WTC11 (cell line): ENCODE data around the gene TMEM225B. TPM values are rescaled to one million over a fixed set of nuclear protein-coding genes. Genes with fewer than 3 reads are reported as not detected.
"Not testable (repeated sequence)": the region's sequence is repeated elsewhere in the genome, so short reads cannot be mapped to it uniquely, and the experiment has no call there.

Experiments used
- ATAC-seq: fragments of 200-7000 bp; cut with Tn5 transposase; 2 replicates; pipeline ENCODE4 v1.10.0; 2021; ENCODE audit warnings: mild to moderate bottlenecking, moderate library complexity
- CTCF ChIA-PET: fragments of 300-600 bp; sonication (Branson Sonifier 250); formaldehyde crosslinking; loops from one replicate; lab custom pipeline; 2021; ENCODE audit warnings: antibody characterized with exemption; lab: Charles Lee
- POLR2A ChIA-PET: fragments of 350-600 bp; sonication (Branson Sonifier 250); formaldehyde crosslinking; loops from one replicate; lab custom pipeline; 2021; ENCODE audit warnings: antibody characterized with exemption; lab: Charles Lee
- DNase-seq: peaks from one replicate; pipeline ENCODE4 v3.0.0; 2021; ENCODE audit warnings: low spot score
- H3K27ac Mint-ChIP-seq: 2 replicates; pipeline ENCODE4 v1.8.0; 2021; ENCODE audit warnings: mixed read lengths
- H3K27me3 Mint-ChIP-seq: 2 replicates; pipeline ENCODE4 v1.8.0; 2021; ENCODE audit warnings: low read depth, mild to moderate bottlenecking, moderate library complexity, mixed read lengths
- H3K36me3 Mint-ChIP-seq: 2 replicates; pipeline ENCODE4 v1.8.0; 2021; ENCODE audit warnings: mixed read lengths
- H3K4me1 Mint-ChIP-seq: 2 replicates; pipeline ENCODE4 v1.8.0; 2022; ENCODE audit warnings: mixed read lengths
- H3K4me3 Mint-ChIP-seq: 2 replicates; pipeline ENCODE4 v1.8.0; 2021; ENCODE audit warnings: mild to moderate bottlenecking, moderate library complexity, mixed read lengths
- H3K9me3 Mint-ChIP-seq: 2 replicates; pipeline ENCODE4 v1.8.0; 2021; ENCODE audit warnings: mixed read lengths
- JUN ChIP-seq: sonication (generic); formaldehyde crosslinking; IDR thresholded peaks from 2 replicates; pipeline ENCODE4 v1.8.0; 2023; ENCODE audit warnings: mild to moderate bottlenecking, missing genetic modification reagents
- PRRX2 ChIP-seq: fragments of 250-450 bp; sonication (Bioruptor Pico); IDR thresholded peaks from 2 replicates; pipeline ENCODE4 v1.8.0; 2021; ENCODE audit warnings: mild to moderate bottlenecking
- SMAD3 ChIP-seq: sonication (generic); formaldehyde crosslinking; IDR thresholded peaks from 2 replicates; pipeline ENCODE4 v1.8.0; 2022; ENCODE audit warnings: missing genetic modification reagents, mild to moderate bottlenecking, borderline replicate concordance
- TCF7 ChIP-seq: sonication (generic); formaldehyde crosslinking; IDR thresholded peaks from 2 replicates; pipeline ENCODE4 v1.8.0; 2022; ENCODE audit warnings: mild to moderate bottlenecking, low read depth, missing genetic modification reagents, moderate library complexity
- ZNF121 ChIP-seq: sonication (generic); formaldehyde crosslinking; IDR thresholded peaks from 2 replicates; pipeline ENCODE4 v1.8.0; 2023; ENCODE audit warnings: missing genetic modification reagents
- ZNF396 ChIP-seq: fragments of 250-450 bp; sonication (Bioruptor Pico); IDR thresholded peaks from 2 replicates; pipeline ENCODE4 v1.8.0; 2021; ENCODE audit warnings: mild to moderate bottlenecking, moderate library complexity, borderline replicate concordance
- ZNF416 ChIP-seq: fragments of 250-450 bp; sonication (Bioruptor Pico); IDR thresholded peaks from 2 replicates; pipeline ENCODE4 v1.9.0; 2021; ENCODE audit warnings: mild to moderate bottlenecking, inconsistent platforms
- ZNF671 ChIP-seq: fragments of 250-450 bp; sonication (Bioruptor Pico); IDR thresholded peaks from 2 replicates; pipeline ENCODE4 v1.8.0; 2021; ENCODE audit warnings: mild to moderate bottlenecking
- total RNA-seq: library from RNA; stranded (reverse); gene quantifications from 3 replicates; pipeline ENCODE4 v1.2.3, GENCODE V29; 2021
- TF ChIP-seq, protein P1 (sequence below): fragments of 250-450 bp; sonication (Bioruptor Pico); conservative IDR thresholded peaks from 2 replicates; pipeline ENCODE4 v1.9.0; 2021; ENCODE audit warnings: mild to moderate bottlenecking
- TF ChIP-seq, protein P2 (sequence below): sonication (generic); formaldehyde crosslinking; conservative IDR thresholded peaks from 2 replicates; pipeline ENCODE4 v1.8.1; 2023; ENCODE audit warnings: mild to moderate bottlenecking, low read depth, missing genetic modification reagents, moderate library complexity
- TF ChIP-seq, protein P3 (sequence below): sonication (generic); formaldehyde crosslinking; IDR thresholded peaks from 2 replicates; pipeline ENCODE4 v1.8.1; 2023; ENCODE audit warnings: mild to moderate bottlenecking, moderate library complexity, missing genetic modification reagents
- TF ChIP-seq, protein P4 (sequence below): sonication (generic); formaldehyde crosslinking; IDR thresholded peaks from 2 replicates; pipeline ENCODE4 v1.8.0; 2023; ENCODE audit warnings: missing genetic modification reagents, mild to moderate bottlenecking, borderline replicate concordance

The TMEM225B gene
- total RNA-seq, 1 experiment from 2014 or later: 0.81 TPM

DNA sequence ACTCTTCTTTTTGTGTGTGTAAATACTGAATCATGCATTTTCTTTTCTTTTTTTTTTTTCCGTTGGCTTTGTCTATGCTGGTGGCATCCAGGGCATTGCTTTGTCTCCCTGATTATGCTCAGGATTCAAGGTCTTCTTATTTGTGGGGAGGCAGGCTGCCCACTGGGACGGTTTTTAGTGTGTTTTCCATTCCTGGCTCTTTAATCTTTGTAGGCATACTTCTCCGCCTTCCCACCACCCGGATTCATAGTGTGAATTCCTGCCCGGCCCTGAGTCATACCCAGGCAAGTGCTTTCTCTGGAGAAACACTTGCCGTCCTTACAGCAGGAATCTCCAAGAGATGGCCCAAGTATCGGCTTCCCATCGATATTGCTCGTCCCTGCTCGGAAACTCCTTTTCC lies 34.4 kb upstream of the TMEM225B start:
- no peak overlapping the region for H3K27ac Mint-ChIP-seq
- no peak for ATAC-seq
- H3K27me3 Mint-ChIP-seq: no peaks in the 10 kb centered on the region
- no peaks in the 10 kb centered on the region for H3K4me1 Mint-ChIP-seq
- ChIA-PET POLR2A (no interaction called here), CTCF (interaction anchor here (0.6 kb wide), 1 partner anchor 75 kb away, joined by 3 read pairs; no protein-coding TSS in a partner anchor)
- H3K9me3 Mint-ChIP-seq: no peaks in the 10 kb centered on the region
- no peak for TF ChIP-seq ZNF671 (CRISPR knock-in tag)
- no peak for TF ChIP-seq ZNF416 (CRISPR knock-in tag)
- TF ChIP-seq TCF7 (CRISPR knock-in tag): no peak
- TF ChIP-seq, protein P1, sequence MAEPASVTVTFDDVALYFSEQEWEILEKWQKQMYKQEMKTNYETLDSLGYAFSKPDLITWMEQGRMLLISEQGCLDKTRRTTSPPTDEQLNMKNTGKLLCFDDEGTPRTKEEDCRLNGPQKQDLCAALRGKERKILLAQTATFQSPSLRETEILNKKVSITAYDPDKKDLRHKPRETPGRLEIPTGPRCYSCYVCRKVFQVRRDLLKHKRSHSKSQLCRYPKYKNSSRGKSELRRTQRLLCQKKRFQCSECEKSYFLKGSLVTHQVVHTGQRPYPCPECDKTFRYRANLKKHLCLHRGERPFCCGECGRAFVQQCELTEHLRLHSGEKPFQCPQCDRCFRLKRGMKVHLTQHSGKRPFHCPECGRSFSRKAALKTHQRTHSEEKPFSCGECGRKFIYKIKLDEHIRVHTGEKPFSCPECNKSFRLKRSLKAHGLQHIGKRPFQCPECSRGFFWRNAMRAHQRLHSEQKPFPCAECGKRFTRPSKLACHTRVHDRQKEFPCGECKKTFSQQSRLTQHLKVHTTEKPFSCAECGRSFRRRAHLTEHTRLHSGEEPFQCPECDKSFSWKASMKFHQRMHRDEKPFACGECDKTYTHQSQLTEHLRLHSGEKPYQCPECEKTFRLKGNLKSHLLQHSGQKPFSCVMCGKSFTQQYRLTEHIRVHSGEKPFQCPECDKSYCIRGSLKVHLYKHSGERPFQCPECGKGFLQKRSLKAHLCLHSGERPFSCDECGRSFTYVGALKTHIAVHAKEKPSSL (CRISPR knock-in tag): no peak
- TF ChIP-seq PRRX2 (CRISPR knock-in tag): no peak
- TF ChIP-seq, protein P2, sequence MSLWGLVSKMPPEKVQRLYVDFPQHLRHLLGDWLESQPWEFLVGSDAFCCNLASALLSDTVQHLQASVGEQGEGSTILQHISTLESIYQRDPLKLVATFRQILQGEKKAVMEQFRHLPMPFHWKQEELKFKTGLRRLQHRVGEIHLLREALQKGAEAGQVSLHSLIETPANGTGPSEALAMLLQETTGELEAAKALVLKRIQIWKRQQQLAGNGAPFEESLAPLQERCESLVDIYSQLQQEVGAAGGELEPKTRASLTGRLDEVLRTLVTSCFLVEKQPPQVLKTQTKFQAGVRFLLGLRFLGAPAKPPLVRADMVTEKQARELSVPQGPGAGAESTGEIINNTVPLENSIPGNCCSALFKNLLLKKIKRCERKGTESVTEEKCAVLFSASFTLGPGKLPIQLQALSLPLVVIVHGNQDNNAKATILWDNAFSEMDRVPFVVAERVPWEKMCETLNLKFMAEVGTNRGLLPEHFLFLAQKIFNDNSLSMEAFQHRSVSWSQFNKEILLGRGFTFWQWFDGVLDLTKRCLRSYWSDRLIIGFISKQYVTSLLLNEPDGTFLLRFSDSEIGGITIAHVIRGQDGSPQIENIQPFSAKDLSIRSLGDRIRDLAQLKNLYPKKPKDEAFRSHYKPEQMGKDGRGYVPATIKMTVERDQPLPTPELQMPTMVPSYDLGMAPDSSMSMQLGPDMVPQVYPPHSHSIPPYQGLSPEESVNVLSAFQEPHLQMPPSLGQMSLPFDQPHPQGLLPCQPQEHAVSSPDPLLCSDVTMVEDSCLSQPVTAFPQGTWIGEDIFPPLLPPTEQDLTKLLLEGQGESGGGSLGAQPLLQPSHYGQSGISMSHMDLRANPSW (CRISPR knock-in tag): no peak
- no peak for TF ChIP-seq SMAD3 (CRISPR knock-in tag)
- H3K4me3 Mint-ChIP-seq: no peak overlapping the region
- no peak for DNase-seq
- H3K36me3 Mint-ChIP-seq: peaks cover 54% of the 10 kb centered on the region

DNA sequence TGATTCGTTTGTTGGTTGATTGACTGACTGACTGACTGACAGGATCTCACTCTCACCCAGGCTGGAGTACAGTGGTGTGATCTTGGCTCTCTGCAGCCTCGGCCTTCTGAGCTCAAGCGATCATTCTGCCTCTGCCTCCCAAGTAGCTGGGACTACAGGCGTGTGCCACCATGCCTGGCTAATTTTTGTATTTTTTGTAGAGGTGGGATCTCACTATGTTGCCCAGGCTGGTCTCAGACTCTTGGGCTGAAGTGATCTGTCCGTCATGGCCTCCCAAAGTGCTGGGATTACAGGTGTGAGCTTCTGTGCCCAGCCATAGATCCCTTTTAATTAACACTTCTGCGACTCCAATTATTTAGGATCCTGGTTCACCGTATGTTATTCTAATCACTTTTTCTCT lies 29.3 kb upstream of the TMEM225B start:
- ATAC-seq, H3K9me3 Mint-ChIP-seq, H3K27me3 Mint-ChIP-seq, CTCF ChIA-PET, H3K27ac Mint-ChIP-seq, DNase-seq, H3K4me1 Mint-ChIP-seq, H3K4me3 Mint-ChIP-seq, POLR2A ChIA-PET: not testable (repeated sequence)
- peak; percentile 77 for TF ChIP-seq ZNF121
- H3K36me3 Mint-ChIP-seq: peaks cover 60% of the 10 kb centered on the region

DNA sequence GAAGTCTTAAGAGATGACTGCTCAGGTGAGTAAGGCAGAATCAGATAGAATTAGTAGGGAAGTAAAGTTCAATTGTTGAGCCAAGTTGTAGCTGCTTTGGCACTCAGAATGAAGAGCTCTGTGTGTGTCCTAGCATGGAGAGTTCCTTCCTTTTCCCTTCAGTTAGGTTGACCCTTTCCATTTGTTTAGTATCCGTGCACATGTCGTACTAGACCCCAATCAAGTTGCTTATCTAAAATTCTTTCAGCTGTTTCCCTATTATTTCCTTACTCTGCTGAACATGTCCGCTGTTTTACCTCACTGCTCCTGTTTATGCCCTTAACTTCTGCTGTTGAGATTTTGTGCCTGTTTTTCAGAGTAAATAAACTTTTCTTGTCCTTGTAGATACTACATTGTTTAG lies 26.3 kb upstream of the TMEM225B start:
- CTCF ChIA-PET: interaction anchor here (1.0 kb wide), 1 partner anchor 113 kb away, joined by 3 read pairs; no protein-coding TSS in a partner anchor
- TF ChIP-seq ZNF396 (CRISPR knock-in tag): no peak
- TF ChIP-seq JUN (CRISPR knock-in tag): no peak
- TF ChIP-seq, protein P3, sequence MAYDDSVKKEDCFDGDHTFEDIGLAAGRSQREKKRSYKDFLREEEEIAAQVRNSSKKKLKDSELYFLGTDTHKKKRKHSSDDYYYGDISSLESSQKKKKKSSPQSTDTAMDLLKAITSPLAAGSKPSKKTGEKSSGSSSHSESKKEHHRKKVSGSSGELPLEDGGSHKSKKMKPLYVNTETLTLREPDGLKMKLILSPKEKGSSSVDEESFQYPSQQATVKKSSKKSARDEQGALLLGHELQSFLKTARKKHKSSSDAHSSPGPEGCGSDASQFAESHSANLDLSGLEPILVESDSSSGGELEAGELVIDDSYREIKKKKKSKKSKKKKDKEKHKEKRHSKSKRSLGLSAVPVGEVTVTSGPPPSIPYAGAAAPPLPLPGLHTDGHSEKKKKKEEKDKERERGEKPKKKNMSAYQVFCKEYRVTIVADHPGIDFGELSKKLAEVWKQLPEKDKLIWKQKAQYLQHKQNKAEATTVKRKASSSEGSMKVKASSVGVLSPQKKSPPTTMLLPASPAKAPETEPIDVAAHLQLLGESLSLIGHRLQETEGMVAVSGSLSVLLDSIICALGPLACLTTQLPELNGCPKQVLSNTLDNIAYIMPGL (CRISPR knock-in tag): no peak
- TF ChIP-seq, protein P4, sequence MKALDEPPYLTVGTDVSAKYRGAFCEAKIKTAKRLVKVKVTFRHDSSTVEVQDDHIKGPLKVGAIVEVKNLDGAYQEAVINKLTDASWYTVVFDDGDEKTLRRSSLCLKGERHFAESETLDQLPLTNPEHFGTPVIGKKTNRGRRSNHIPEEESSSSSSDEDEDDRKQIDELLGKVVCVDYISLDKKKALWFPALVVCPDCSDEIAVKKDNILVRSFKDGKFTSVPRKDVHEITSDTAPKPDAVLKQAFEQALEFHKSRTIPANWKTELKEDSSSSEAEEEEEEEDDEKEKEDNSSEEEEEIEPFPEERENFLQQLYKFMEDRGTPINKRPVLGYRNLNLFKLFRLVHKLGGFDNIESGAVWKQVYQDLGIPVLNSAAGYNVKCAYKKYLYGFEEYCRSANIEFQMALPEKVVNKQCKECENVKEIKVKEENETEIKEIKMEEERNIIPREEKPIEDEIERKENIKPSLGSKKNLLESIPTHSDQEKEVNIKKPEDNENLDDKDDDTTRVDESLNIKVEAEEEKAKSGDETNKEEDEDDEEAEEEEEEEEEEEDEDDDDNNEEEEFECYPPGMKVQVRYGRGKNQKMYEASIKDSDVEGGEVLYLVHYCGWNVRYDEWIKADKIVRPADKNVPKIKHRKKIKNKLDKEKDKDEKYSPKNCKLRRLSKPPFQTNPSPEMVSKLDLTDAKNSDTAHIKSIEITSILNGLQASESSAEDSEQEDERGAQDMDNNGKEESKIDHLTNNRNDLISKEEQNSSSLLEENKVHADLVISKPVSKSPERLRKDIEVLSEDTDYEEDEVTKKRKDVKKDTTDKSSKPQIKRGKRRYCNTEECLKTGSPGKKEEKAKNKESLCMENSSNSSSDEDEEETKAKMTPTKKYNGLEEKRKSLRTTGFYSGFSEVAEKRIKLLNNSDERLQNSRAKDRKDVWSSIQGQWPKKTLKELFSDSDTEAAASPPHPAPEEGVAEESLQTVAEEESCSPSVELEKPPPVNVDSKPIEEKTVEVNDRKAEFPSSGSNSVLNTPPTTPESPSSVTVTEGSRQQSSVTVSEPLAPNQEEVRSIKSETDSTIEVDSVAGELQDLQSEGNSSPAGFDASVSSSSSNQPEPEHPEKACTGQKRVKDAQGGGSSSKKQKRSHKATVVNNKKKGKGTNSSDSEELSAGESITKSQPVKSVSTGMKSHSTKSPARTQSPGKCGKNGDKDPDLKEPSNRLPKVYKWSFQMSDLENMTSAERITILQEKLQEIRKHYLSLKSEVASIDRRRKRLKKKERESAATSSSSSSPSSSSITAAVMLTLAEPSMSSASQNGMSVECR (CRISPR knock-in tag): no peak
- TF ChIP-seq, all 79 proteins: peak for 0
- POLR2A ChIA-PET: no interaction called here

More for the DNA sequence above, 26.3 kb upstream of the TMEM225B start:
- ATAC-seq (no peak), DNase-seq (no peak)
- H3K27ac Mint-ChIP-seq: no peak overlapping the region
- no peaks in the 10 kb centered on the region for H3K9me3 Mint-ChIP-seq
- H3K4me1 Mint-ChIP-seq: peaks cover 19% of the 10 kb centered on the region
- peaks cover 44% of the 10 kb centered on the region for H3K36me3 Mint-ChIP-seq
- no peak overlapping the region for H3K4me3 Mint-ChIP-seq
- H3K27me3 Mint-ChIP-seq: no peaks in the 10 kb centered on the region
